Liver (tissue), 9 donors: ENCODE data around the gene CACNA1H. TPM values are rescaled to one million over a fixed set of nuclear protein-coding genes. Genes with fewer than 3 reads are reported as not detected.

Experiments used
- DNase-seq: peaks from one replicate; pipeline ENCODE4 v3.0.0-alpha.2; 2017; ENCODE audit warnings: low spot score
- H3K27ac ChIP-seq, 2 donors: one replicate each; pipeline ENCODE4 v1.7.0; 2013; ENCODE audit warnings: inconsistent platforms in 2 of 2, low read length in 2 of 2, control low read depth in 1 of 2, low read depth in 1 of 2, mild to moderate bottlenecking in 1 of 2
- H3K27me3 ChIP-seq, 4 donors: one replicate each; pipeline versions ENCODE4 v1.6.1 to v1.7.0; 2013; ENCODE audit warnings: low read length in 3 of 4, inconsistent platforms in 1 of 4, mild to moderate bottlenecking in 1 of 4, moderate library complexity in 1 of 4; ENCODE audit not compliant: control insufficient read depth in 4 of 4, insufficient read depth in 4 of 4
- H3K36me3 ChIP-seq, 4 donors: one replicate each; pipeline versions ENCODE4 v1.6.1 to v1.7.0; 2013; ENCODE audit warnings: low read length in 3 of 4, mild to moderate bottlenecking in 3 of 4, low read depth in 1 of 4, moderate library complexity in 1 of 4; ENCODE audit not compliant: control insufficient read depth in 4 of 4, insufficient read depth in 3 of 4
- H3K4me1 ChIP-seq, 4 donors: one replicate each; pipeline versions ENCODE4 v1.6.1 to v1.7.0; 2013; ENCODE audit warnings: low read length in 3 of 4, mild to moderate bottlenecking in 3 of 4, moderate library complexity in 1 of 4; ENCODE audit not compliant: control insufficient read depth in 4 of 4, insufficient read depth in 4 of 4
- H3K4me3 ChIP-seq, 3 donors: one replicate each; pipeline versions ENCODE4 v1.6.1 to v1.7.0; 2013; ENCODE audit warnings: low read length in 3 of 3, control low read depth in 1 of 3, low read depth in 1 of 3, mild to moderate bottlenecking in 1 of 3
- H3K9ac ChIP-seq, 2 donors: one replicate each; pipeline ENCODE4 v1.7.0; 2013; ENCODE audit warnings: low read length in 2 of 2, mild to moderate bottlenecking in 2 of 2, moderate library complexity in 2 of 2, control low read depth in 1 of 2, low read depth in 1 of 2
- H3K9me3 ChIP-seq, 4 donors: one replicate each; pipeline versions ENCODE4 v1.6.1 to v1.7.0; 2013; ENCODE audit warnings: low read length in 3 of 4; ENCODE audit not compliant: control insufficient read depth in 4 of 4
- CTCF ChIP-seq: fragments of 150-350 bp; IDR thresholded peaks from 2 replicates; pipeline ENCODE4 v1.5.1; 2017; ENCODE audit warnings: improper control_type of control experiment, low read depth, low read length; ENCODE audit not compliant: missing input control
- MAX ChIP-seq: IDR thresholded peaks from 2 replicates; pipeline ENCODE4 v1.6.1; 2016; ENCODE audit warnings: antibody characterized with exemption
- NR2F2 ChIP-seq: IDR thresholded peaks from 2 replicates; pipeline ENCODE4 v1.6.1; 2016; ENCODE audit warnings: antibody characterized with exemption
- REST ChIP-seq: IDR thresholded peaks from 2 replicates; pipeline ENCODE4 v1.6.1; 2016; ENCODE audit warnings: antibody characterized with exemption, mild to moderate bottlenecking
- SP1 ChIP-seq: IDR thresholded peaks from 2 replicates; pipeline ENCODE4 v1.6.1; 2018; ENCODE audit warnings: antibody characterized with exemption, mild to moderate bottlenecking
- YY1 ChIP-seq: IDR thresholded peaks from 2 replicates; pipeline ENCODE4 v1.6.1; 2016; ENCODE audit warnings: antibody characterized with exemption, mild to moderate bottlenecking
- WGBS: extraction: QIAGEN DNeasy Blood & Tissue Kit; methylation state at CpG from one replicate; pipeline ENCODE4 v1.1.7; 2013; 5-methylcytosine and 5-hydroxymethylcytosine counted together
- polyA plus RNA-seq, 2 donors: library from polyadenylated mRNA; stranded (reverse) in 1 of 2; unstranded in 1 of 2; fragments of 200-250 nt in 1 of 2; fragments of >200 nt in 1 of 2; fragmentation: Nextera tagmentation in 1 of 2; extraction: Ambion mirVana in 1 of 2; gene quantifications; one replicate each; pipeline versions ENCODE4 v1.2.1 to v1.2.3, GENCODE V29; 2013 to 2015
- total RNA-seq, 2 donors: library from RNA; depleted of rRNA; stranded (reverse); fragments of >200 nt; gene quantifications; one replicate each; pipeline ENCODE4 v1.2.3, GENCODE V29; 2014
- TF ChIP-seq, protein P1 (sequence below): IDR thresholded peaks from 2 replicates; pipeline ENCODE4 v1.6.1; 2016; ENCODE audit warnings: antibody characterized with exemption
- donor health status: healthy.
- donor health status: healthy.
- donor health status: healthy.
- donor health status: healthy.
- donor health status: healthy.

CACNA1H gene
- total and polyA plus RNA-seq, 4 donors: 0.21 to 8.5 (median 6.1) TPM

DNA sequence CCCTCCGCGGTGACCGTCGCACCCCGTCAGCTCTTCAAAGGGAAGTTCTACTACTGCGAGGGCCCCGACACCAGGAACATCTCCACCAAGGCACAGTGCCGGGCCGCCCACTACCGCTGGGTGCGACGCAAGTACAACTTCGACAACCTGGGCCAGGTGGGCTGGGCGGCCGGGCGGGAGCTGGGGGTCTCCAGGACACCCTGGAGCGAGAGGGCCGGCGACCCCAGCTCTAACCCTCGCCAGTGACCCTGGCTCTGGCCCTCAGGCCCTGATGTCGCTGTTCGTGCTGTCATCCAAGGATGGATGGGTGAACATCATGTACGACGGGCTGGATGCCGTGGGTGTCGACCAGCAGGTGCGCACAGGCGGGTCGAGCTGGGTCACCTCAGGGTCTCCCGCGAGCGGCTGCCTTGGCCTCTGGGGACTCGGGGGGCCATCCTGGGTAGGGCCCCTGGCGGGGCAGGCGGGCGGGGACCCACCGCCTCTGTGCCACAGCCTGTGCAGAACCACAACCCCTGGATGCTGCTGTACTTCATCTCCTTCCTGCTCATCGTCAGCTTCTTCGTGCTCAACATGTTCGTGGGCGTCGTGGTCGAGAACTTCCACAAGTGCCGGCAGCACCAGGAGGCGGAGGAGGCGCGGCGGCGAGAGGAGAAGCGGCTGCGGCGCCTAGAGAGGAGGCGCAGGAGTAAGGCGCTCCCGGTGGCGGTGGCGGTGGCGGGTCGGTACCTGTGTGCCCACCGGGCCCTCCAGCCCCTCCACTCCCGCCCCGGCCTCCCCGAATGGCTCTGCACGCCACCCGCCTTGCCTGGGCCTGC lies 58.8 kb downstream of the CACNA1H start:
- H3K9me3 ChIP-seq: no peaks in the 10 kb centered on the region
- no peak overlapping the region for H3K9ac ChIP-seq
- no peak for DNase-seq
- no peak overlapping the region for H3K4me3 ChIP-seq
- 95% methylated on average over 65 of the region's 65 CpGs for WGBS
- no peaks in the 10 kb centered on the region for H3K27me3 ChIP-seq
- no peak overlapping the region for H3K27ac ChIP-seq
- no peak for TF ChIP-seq SP1
- TF ChIP-seq REST: no peak
- TF ChIP-seq MAX: no peak
- TF ChIP-seq, protein P1, sequence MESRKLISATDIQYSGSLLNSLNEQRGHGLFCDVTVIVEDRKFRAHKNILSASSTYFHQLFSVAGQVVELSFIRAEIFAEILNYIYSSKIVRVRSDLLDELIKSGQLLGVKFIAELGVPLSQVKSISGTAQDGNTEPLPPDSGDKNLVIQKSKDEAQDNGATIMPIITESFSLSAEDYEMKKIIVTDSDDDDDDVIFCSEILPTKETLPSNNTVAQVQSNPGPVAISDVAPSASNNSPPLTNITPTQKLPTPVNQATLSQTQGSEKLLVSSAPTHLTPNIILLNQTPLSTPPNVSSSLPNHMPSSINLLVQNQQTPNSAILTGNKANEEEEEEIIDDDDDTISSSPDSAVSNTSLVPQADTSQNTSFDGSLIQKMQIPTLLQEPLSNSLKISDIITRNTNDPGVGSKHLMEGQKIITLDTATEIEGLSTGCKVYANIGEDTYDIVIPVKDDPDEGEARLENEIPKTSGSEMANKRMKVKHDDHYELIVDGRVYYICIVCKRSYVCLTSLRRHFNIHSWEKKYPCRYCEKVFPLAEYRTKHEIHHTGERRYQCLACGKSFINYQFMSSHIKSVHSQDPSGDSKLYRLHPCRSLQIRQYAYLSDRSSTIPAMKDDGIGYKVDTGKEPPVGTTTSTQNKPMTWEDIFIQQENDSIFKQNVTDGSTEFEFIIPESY: no peak
- no peak for TF ChIP-seq CTCF
- no peak for TF ChIP-seq YY1
- H3K36me3 ChIP-seq: peaks cover 0 to 65% (median 22%) of the 10 kb centered on the region in 4 donors
- H3K4me1 ChIP-seq: no peaks in the 10 kb centered on the region

- no peak for TF ChIP-seq NR2F2
- peaks cover 0 to 67% (median 22%) of the 10 kb centered on the region in 4 donors for H3K36me3 ChIP-seq
- H3K9ac ChIP-seq: no peak overlapping the region
- WGBS: 94% methylated on average over 40 of the region's 40 CpGs
- no peak overlapping the region for H3K4me3 ChIP-seq
- H3K4me1 ChIP-seq: no peaks in the 10 kb centered on the region
- H3K9me3 ChIP-seq: no peaks in the 10 kb centered on the region
- H3K27ac ChIP-seq: no peak overlapping the region
- no peak for DNase-seq
- no peaks in the 10 kb centered on the region for H3K27me3 ChIP-seq
These were observed 59.8 kb downstream of the CACNA1H start for GRCh38 chr16:1212616-1213194.
